NCI-H2029 treated with DMSO at 0.1 percent for 48 hours (cell line): ENCODE measurements around the gene C1QC.

Experiments used
- DNase-seq: peaks from one replicate; lab custom pipeline; 2025; lab: John Stamatoyannopoulos, UW

Gene C1QC

DNA sequence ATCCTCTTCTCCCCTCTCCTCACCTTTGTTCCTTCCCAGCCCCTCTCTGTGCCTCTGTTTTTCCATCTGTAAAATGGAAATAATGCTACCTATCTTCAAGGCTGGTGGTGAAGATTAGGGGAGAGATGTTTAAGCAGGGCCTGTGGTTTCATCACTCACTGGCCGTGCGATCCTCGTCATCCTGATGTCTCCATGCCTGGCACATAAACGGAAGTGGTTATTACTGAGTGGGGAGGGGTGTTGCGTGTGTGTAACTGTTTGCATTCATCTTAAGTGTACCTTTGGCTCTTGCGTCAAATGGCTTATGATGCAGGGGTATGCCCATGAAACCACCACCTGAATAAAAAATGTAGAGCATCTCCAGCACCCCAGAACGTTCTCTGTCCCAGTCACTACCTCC is 24.2 kb upstream of the C1QC start:
- DNase-seq = no peak

DNA sequence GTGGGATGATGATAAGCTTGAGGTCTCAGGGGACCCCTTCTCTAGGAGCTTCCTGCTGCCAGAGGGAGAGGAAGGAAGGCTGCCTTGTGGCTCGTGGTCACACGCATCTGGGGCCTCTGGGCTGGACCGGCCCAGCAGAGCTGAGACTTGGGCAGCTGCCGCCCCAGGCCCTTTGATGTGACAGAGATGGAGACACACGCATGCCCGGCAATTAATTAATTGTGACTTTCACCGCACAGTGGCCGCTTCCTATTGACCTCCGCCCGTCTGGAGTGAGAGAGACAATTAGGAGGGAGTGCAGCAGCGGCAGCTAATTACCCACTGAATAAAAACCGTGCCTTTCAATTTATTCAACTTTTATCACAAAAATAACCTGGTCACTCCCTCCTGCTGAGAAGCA is 23.6 kb upstream of the C1QC start:
- no peak for DNase-seq

GRCh38 chr1:22621761-22622160 is 21.7 kb upstream of the C1QC start:
- no peak for DNase-seq

DNA sequence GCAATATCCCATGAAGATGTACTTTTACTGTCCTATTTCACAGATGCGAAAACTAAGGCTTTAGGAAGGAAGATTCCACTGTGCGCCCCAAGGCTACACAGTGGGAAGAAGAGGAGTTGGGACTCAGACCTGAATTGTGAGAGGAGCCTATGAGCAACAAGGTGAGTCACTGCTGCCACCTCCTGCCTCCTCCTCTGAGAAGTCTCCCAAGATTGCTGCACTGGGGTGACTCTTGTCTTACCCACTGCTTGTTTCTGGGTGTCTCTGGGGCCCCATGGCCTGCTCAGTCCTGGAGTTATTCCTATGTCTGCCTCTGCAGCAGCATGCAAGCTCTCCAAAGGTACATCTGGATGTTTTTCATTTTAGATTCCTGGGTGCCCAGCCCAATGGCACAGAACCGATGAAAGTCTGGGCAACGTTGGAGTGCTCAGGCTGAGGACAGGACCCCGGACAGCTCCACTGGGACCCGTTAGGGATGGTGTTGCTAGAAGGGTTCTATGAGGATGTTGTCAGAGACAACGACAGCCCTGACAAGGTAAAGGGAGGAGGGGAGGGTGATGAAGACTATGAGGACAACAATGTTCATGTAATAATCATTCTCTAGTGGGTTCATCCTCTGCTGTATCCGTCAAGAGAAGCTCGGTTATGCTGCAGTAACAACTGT is 18.0 kb upstream of the C1QC start:
- DNase-seq = no peak

DNA sequence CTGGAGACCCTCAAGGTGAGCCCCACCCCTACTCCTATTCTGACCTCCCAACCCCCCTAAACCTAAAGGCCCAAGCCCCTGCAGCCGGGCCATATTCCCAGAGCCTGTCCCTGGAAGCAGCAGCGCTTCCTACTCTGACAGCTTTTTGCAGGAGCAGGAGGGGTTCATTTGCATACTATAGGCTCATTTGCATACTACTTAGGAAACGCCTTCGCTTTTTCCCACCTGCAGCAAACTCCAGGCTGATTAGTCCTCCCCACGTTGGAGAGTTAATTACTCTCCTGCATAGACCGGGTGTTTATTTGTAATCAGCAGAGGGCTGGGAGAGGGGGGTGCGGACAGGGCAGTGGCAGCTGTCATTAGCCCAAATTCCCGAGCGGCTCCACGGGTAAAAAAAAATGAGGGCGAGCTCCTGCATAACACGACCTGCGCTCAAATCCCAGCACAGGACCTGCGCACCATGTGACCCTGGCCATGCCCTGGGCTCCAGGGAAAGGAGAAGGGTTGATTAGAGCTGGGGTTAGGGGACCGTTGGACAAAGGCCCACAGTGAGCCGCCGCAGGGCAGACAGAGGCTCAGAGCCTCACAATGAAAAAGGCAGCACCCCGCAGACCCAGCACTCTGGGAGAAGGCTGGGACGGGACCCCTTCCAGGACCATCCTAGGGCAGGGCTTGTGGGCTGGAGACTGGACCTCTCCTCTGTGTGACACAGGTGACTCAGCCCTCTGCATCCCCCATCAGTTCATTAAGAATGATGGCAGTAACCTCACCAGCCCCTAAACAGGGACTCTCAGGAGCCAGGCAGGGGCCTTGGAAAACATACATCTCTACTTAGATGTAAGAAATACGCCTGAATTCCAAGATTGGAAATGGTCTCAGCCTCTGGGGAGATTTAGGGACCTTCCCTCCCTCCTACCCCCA is 16.9 kb upstream of the C1QC start:
- no peak for DNase-seq

- no peak for DNase-seq
Measured at GRCh38 chr1:22627331-22627730, 16.1 kb upstream of the C1QC start.

GRCh38 chr1:22628698-22629444 is 14.6 kb upstream of the C1QC start:
- no peak for DNase-seq

GRCh38 chr1:22629886-22630285 is 13.5 kb upstream of the C1QC start:
- DNase-seq = no peak

DNA sequence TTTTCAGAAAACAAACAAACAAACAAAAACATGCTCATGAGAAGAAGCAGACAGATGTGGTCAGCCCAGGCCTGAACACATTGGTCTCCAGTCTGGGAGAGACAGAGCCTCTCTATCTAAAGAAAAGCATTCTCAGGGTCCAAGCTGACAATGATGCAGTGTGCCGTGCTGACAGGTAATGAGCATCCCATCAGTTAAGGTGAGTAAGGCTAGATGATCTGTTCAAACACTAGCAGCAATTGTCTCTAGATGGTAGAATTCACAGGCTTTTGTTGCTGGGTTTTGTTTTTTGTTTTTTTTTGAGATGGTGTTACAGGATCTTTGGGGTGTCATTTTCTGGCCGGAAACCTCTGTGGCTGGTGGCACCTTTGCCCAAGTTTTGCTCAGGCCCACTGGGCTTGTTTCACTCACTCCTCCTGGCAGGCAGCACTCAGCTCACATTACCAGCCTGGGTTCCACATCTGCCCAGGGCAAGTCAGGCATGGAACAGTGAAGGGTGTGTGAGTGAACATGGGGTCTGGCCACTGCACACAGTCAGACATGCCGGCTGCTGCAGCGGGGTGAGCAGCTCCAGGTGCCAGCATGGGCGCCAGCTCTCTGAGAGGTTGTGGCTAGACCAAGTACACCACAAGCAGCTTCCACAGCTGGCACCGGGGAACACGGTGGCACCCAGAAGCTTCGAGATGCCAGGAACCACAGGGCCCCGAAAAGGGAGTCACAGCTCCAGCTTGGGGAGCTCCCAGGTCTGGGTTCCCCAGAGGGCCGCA is 9.6 kb upstream of the C1QC start:
- DNase-seq = no peak

DNA sequence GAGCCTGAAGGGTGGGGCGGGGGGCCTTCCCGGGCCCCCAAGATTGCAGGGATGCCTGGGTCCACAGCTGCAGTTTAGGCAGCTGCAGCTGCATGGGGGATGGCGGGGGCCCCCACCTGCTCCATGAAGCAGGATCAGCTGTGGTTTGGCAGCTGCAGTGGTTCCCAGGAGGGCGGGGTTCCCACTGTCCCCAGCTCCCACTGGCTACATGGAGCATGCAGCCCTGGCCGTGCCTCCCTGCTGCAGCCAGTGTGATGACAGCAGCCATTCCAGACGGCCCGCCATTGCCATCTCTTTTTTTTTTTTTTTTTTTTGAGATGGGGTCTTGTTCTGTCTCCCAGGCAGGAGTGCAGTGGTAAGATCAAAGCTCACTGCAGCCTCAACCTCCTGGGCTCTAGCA is 8.0 kb upstream of the C1QC start:
- DNase-seq = no peak

GRCh38 chr1:22636353-22636752 is 7.1 kb upstream of the C1QC start, which contains the start of gene C1QA:
TSS of gene C1QA (plus strand) at chr1:22636628. CDS start at chr1:22637617, 989 bp downstream.
- no peak for DNase-seq

- no peak for DNase-seq
Measured at GRCh38 chr1:22636927-22637326, 6.5 kb upstream of the C1QC start.

- no peak for DNase-seq
Measured at GRCh38 chr1:22637907-22638445, 5.5 kb upstream of the C1QC start.

DNA sequence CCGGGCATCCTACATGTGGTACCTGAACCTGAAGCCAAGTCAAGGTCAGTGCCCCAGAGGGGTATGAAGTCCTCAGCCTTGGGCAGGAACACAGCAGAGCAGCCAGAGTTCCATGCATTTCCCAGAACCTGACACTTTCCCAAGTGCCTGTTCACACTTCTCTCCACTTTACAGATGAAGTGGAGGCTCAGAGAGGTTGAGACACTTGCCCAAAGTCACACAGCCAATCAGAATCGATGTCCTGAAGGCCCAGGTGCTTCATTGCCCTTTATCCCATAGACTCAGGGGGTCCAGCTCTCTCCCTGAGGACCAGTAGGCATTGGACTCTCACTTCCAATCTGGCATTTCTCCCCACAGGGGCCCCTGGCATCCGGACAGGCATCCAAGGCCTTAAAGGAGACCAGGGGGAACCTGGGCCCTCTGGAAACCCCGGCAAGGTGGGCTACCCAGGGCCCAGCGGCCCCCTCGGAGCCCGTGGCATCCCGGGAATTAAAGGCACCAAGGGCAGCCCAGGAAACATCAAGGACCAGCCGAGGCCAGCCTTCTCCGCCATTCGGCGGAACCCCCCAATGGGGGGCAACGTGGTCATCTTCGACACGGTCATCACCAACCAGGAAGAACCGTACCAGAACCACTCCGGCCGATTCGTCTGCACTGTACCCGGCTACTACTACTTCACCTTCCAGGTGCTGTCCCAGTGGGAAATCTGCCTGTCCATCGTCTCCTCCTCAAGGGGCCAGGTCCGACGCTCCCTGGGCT is 4.8 kb upstream of the C1QC start:
- DNase-seq = no peak

DNA sequence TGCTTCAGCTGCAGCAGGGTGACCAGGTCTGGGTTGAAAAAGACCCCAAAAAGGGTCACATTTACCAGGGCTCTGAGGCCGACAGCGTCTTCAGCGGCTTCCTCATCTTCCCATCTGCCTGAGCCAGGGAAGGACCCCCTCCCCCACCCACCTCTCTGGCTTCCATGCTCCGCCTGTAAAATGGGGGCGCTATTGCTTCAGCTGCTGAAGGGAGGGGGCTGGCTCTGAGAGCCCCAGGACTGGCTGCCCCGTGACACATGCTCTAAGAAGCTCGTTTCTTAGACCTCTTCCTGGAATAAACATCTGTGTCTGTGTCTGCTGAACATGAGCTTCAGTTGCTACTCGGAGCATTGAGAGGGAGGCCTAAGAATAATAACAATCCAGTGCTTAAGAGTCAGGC is 4.1 kb upstream of the C1QC start:
- no peak for DNase-seq

GRCh38 chr1:22641247-22641646 is 2.2 kb upstream of the C1QC start:
- DNase-seq = no peak

DNA sequence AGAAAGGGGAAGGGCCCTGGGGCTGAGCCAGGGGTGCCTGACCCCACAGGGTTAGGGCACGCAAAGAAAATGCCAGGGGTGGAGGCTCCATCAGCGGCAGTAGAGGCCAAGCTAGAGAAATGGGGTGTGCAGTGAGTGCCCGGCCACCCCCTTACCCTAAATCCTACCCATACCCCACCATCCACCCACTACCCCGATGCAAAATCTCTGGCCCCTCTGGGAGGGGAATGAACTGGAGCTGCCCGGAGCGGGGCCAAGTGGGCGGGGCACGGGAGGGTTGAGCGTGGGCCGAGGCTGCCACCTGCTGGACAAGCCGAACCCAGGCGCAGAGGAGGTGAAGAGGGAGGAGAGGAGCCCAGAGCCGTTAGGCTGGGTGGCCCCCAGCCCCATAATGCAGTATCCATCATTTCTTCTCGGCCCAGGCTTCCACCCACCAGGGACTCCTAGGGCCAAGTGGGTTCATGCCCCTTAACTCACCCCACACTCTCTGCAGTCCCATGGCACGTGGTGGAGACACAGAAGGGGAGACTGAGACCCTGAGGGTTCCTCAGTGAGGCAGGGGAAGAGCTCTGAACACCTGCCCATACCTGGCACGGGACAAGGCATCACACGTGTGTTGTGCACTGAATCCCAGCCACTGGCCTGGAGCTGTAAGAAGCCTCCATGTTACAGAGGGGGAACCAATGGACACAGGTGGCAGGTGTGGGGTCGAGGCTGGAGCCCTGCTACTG is 1.4 kb upstream of the C1QC start:
- peak; percentile 15 for DNase-seq

DNA sequence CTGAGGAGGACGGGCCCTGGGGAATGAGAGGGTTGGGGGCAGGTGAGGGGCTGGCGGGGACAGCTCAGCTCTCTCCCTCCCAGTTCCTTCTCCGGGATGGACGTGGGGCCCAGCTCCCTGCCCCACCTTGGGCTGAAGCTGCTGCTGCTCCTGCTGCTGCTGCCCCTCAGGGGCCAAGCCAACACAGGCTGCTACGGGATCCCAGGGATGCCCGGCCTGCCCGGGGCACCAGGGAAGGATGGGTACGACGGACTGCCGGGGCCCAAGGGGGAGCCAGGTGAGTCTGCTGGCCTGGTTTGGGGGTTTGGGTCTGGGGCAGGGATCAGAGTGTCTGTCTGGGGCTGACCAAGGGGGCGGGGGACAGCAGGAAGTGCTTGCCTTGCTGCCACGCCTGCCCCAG is 495 bp downstream of the C1QC start:
- DNase-seq = no peak

DNA sequence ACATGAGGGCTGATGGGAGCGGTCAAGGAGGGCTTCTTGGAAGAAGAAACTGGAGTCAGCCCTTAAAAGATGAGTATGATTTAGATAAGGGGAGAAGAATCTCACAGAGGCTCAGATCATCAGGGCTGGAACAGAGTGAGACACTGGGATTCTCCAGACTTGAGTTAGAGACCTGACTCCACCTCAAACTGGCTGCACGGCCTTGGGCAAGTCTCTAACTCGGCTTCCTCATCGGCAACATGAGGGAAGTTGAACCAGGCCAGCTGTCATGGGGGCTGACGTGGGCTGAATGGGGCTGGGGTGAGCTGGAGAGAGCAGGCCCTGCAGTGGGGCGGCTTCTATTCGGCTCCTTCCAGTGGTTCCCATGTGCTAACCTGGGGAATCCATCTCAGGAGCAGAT is 2.5 kb downstream of the C1QC start:
- DNase-seq = no peak

GRCh38 chr1:22646384-22646783 is 3.0 kb downstream of the C1QC start:
- no peak for DNase-seq
